Islet precursor cell (in vitro differentiated cells): ENCODE results near the gene AMIGO1.
A peak's percentile ranks its signal among the peaks of the same experiment; 100 is the strongest.

Experiments
- DNase-seq: peaks from one replicate; pipeline ENCODE4 v3.0.0-alpha.2; 2018

Gene AMIGO1

GRCh38 chr1:109509176-109510134 is at the start of gene AMIGO1:
Gene AMIGO1 (minus strand): TSS chr1:109509727. CDS start chr1:109508912, 815 bp downstream.
- DNase-seq: peak; percentile 75

GRCh38 chr1:109557520-109557919 is 48.0 kb upstream of the AMIGO1 start:
- DNase-seq: no peak

- DNase-seq: no peak
Observed at GRCh38 chr1:109556563-109556962, 47.0 kb upstream of the AMIGO1 start.

GRCh38 chr1:109548321-109549267 is 39.1 kb upstream of the AMIGO1 start, which contains the start of gene GNAI3:
Gene GNAI3 (plus strand): TSS chr1:109548615. CDS start chr1:109548721, 106 bp downstream.
- DNase-seq: peak; percentile 98

GRCh38 chr1:109547463-109548320 is 38.2 kb upstream of the AMIGO1 start:
- no peak for DNase-seq

GRCh38 chr1:109546311-109547109 is 37.0 kb upstream of the AMIGO1 start:
- peak; percentile 90 for DNase-seq

GRCh38 chr1:109543988-109544735 is 34.6 kb upstream of the AMIGO1 start:
- DNase-seq: no peak

- no peak for DNase-seq
Observed at GRCh38 chr1:109543283-109543987, 33.9 kb upstream of the AMIGO1 start.

- DNase-seq: no peak
Observed at GRCh38 chr1:109542657-109543056, 33.1 kb upstream of the AMIGO1 start.

- no peak for DNase-seq
Observed at GRCh38 chr1:109541102-109541501, 31.6 kb upstream of the AMIGO1 start.

- no peak for DNase-seq
Observed at GRCh38 chr1:109539676-109540075, 30.1 kb upstream of the AMIGO1 start, which contains the start of gene GPR61. Gene GPR61 (plus strand): TSS chr1:109539872. CDS start chr1:109543023, 3,151 bp downstream.

- no peak for DNase-seq
Observed at GRCh38 chr1:109538827-109539555, 29.5 kb upstream of the AMIGO1 start.

- no peak for DNase-seq
Observed at GRCh38 chr1:109537450-109538178, 28.1 kb upstream of the AMIGO1 start.

- DNase-seq: peak; percentile 45
Observed at GRCh38 chr1:109535971-109536491, 26.5 kb upstream of the AMIGO1 start.

GRCh38 chr1:109535481-109535880 is 26.0 kb upstream of the AMIGO1 start:
- peak; percentile 56 for DNase-seq

GRCh38 chr1:109534307-109534858 is 24.9 kb upstream of the AMIGO1 start:
- DNase-seq: no peak

- peak; percentile 91 for DNase-seq
Observed at GRCh38 chr1:109532365-109533136, 23.0 kb upstream of the AMIGO1 start.
